Fibroblast of mammary gland (primary cell): Measurements from ENCODE around the gene TMTC1.

Source experiments
- DNase-seq: peaks from one replicate; pipeline ENCODE4 v3.0.0-alpha.2; 2010; ENCODE audit warnings: low read depth
- H3K4me3 ChIP-seq: 2 replicates; pipeline ENCODE4 v1.5.1; 2011; ENCODE audit warnings: low read depth, mild to moderate bottlenecking, low read length, moderate library complexity; ENCODE audit not compliant: control insufficient read depth
- CTCF ChIP-seq: conservative IDR thresholded peaks from 2 replicates; pipeline ENCODE4 v1.5.1; 2011; ENCODE audit warnings: low read depth, low read length, inconsistent platforms; ENCODE audit not compliant: control insufficient read depth, insufficient read depth

The TMTC1 gene

DNA sequence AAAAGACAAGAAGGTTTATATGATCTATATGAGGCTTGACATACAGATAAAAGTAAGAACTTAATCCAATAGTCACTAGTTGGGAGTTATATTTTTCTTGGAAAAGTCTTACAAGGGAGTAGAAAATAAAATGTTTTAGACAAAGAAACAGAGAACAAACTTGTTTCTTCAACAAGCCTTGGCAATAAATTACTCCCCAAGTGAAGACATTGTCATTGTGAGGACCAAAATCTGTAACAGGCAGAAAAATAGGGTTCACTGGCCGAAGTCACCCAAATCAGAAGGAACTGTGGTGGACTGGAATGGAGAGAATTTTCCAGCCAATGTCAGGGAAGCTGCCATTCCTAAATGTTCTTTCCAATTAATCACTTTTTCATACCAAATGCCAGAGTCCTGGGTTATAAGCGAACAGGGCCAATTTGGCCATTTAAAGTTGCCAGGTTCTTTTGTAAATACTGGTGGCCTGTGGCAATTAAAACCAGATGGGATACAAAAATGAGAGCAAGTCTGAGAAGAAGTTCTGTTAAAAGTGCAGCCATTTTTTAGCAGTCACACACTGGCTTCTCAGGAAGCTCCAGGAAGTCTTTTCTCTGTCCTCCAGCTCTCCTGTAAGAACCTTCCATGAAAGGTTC is 168.9 kb downstream of the TMTC1 start:
- no peak overlapping the region for H3K4me3 ChIP-seq
- TF ChIP-seq CTCF = no peak
- peak; percentile 61 for DNase-seq

DNA sequence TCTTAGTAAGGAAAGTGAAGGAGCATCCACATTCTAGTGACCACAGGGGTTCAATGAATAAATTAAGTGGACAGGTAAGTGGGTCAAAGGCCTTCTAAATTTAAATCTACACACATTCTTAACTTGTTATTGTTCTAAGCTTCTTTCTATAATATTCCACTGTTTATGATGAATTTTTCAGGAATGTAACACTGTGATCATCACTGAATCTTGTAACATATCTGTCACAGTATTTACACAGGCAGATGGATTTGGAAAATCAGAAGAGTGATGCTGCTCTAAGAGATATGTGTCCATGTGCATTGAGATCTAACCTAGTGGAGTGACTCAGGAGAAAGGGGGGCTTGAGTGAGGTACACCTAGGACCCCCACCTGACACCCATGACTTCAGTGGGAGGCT is 170.8 kb downstream of the TMTC1 start:
- TF ChIP-seq CTCF = no peak
- no peak overlapping the region for H3K4me3 ChIP-seq
- DNase-seq = peak; percentile 59

DNA sequence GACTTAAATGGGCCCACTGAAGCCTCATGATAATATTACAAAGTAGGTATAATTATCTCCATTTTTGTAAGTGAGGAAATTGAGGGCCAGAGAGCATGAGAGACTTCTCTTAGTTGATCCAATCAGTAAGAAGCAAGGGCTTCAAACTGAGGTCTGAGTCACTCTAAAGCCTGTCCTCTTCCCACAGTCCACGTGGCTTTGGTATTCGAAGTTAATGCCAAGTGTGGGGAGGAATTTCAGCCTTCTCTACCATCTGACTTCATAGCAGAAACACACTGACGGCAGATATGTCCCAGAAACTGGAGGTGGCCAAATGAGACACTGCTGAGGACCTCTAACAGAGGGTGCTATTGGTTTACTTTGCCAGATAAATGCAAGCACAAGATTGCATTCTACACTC is 171.8 kb downstream of the TMTC1 start:
- H3K4me3 ChIP-seq = no peak overlapping the region
- DNase-seq = peak; percentile 93
- no peak for TF ChIP-seq CTCF

DNA sequence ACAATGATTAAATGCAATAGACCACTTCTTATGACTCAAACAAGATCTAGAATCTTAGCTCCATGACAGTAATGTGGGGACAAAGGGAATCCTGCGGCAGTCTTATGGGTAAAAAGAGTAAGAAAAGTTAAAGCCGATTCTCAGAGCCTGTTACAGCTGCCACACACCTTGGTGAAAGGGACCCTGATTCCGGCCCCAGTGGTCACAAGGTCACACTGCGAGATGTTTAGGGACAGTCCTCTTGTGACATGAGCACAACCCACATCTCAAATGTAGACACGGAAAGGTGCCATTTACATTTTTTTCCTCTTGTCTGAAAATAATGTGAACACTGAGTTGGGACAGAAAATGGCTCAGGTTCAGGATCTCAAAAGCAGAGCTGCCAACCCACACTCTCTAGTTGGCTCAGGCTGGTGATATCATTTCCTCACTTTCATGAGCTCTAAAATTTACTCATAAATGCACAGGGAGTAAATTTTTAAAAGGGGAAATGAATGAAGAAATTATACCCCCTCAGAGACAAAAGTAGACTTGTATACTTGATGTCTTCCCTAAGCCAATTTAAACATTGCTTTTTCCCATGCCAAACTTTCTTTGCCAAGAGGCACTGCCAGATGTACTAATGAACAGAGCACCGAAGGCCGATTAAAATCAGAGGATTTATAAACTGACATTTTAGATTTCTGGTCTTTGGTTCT is 173.1 kb downstream of the TMTC1 start:
- TF ChIP-seq CTCF = no peak
- peak; percentile 38 for DNase-seq
- H3K4me3 ChIP-seq = no peak overlapping the region

GRCh38 chr12:29609431-29610215 is 174.1 kb downstream of the TMTC1 start:
- no peak for DNase-seq
- TF ChIP-seq CTCF = no peak

DNA sequence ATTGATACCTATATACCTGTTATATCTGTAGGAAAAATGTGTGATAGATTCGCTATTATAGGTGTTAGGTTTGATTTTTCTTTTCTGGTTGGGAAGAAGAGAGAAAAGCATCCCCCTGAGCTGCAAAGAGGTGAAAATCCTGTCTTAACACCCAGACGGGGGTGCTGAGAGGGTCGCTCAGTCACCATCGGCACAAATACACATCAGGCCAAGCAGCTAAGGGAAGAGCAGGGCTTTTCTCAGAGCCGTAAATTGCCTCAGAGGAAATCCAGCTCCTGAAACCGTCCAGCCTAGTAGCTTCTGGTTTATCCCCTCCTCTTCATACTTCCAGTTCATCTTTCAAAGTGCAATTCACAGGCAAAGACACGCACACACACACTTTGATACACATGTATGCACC is 175.2 kb downstream of the TMTC1 start:
- no peak for TF ChIP-seq CTCF
- DNase-seq = no peak
- H3K4me3 ChIP-seq = no peak overlapping the region

More at GRCh38 chr12:29609431-29610215, 174.1 kb downstream of the TMTC1 start:
- no peak overlapping the region for H3K4me3 ChIP-seq
